Left lung (tissue), 10 donors: ENCODE results near the gene GLUD2. TPM values are rescaled to one million over a fixed set of nuclear protein-coding genes. Genes with fewer than 3 reads are reported as not detected.
"Not testable (repeated sequence)": the region's sequence is repeated elsewhere in the genome, so short reads cannot be mapped to it uniquely, and the experiment has no call there.

Experiments
- ATAC-seq: fragments of 200-7000 bp; cut with Tn5 transposase; one replicate; pipeline ENCODE4 v1.9.1; 2020; ENCODE audit warnings: moderate library complexity
- DNase-seq, 4 donors: peaks; one replicate each; pipeline ENCODE4 v3.0.0-alpha.2; 2013 to 2020
- H3K27ac ChIP-seq, 2 donors: fragments of 200-600 bp; sonication (generic) in 1 of 2; one replicate each; pipeline versions ENCODE4 v1.5.0 to v1.8.0; 2020 to 2021
- H3K27me3 ChIP-seq, 2 donors: fragments of 200-600 bp; sonication (generic) in 1 of 2; one replicate each; pipeline versions ENCODE4 v1.5.0 to v1.8.0; 2020 to 2021
- H3K36me3 ChIP-seq, 2 donors: fragments of 200-600 bp; sonication (generic) in 1 of 2; one replicate each; pipeline versions ENCODE4 v1.5.0 to v1.8.0; 2020 to 2021
- H3K4me1 ChIP-seq, 2 donors: fragments of 200-600 bp; one replicate each; pipeline ENCODE4 v1.8.0; 2021
- H3K4me3 ChIP-seq, 2 donors: fragments of 200-600 bp; sonication (generic) in 1 of 2; one replicate each; pipeline versions ENCODE4 v1.5.0 to v1.8.0; 2020 to 2021; ENCODE audit warnings: mild to moderate bottlenecking in 1 of 2
- H3K9me3 ChIP-seq, 2 donors: fragments of 200-600 bp; sonication (generic) in 1 of 2; one replicate each; pipeline versions ENCODE4 v1.5.0 to v1.8.0; 2020 to 2021
- CTCF ChIP-seq, 2 donors: fragments of 200-600 bp; sonication (generic) in 1 of 2; IDR thresholded peaks; one replicate each; pipeline versions ENCODE4 v1.5.0 to v1.8.0; 2021; ENCODE audit warnings: antibody characterized with exemption in 2 of 2
- intact Hi-C, 2 donors: fragments of 100-400 bp; cut with DNase I; formaldehyde crosslinking; loops; one replicate each; pipeline versions ENCODE4 v1.11.2 to v1.14.2; 2022
- polyA plus RNA-seq, 6 donors: library from polyadenylated mRNA; unstranded; fragments of 120-200 nt; gene quantifications; one replicate each; pipeline ENCODE4 v1.2.1, GENCODE V29; 2013; ENCODE audit not compliant: insufficient read length in 6 of 6
- total RNA-seq, 2 donors: library from RNA; stranded (reverse); fragmentation: NEBNext Ultra II Directional; extraction: Animal tissue kit (Norgen Biotek cat#: 25700); gene quantifications; one replicate each; pipeline ENCODE4 v1.2.1, GENCODE V29; 2021
- donor health status: DM: no; HTN: yes; CAD: no.
- donor health status: DM: no; HTN: no; CAD: no.

Gene GLUD2
- total and polyA plus RNA-seq, 8 donors: 2.0 to 4.2 (median 3.2) TPM

DNA sequence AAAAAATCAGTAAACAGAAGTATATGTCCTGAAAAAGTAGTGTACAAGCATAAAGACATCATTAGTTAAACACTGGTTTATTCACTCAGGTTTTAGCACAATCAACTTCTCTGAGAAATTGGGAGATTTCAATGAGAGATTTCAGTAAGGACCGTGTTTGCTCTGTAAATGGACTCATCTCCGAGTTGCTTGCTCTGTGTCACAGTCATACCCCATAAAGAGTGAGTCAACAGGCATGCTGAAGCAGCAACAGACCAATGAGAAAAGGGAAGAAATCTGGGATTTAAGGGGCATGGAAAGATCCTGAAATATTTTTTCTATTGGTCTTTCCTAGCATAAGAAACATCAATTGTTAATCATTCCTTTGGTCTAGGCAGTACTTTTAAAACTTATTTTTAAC is 4.7 kb downstream of the GLUD2 start:
- Histone ChIP-seq H3K4me1 (no peaks in the 10 kb centered on the region), H3K36me3 (no peaks in the 10 kb centered on the region), H3K4me3 (no peak overlapping the region), H3K27ac (no peak overlapping the region), H3K27me3 (peaks cover 0 to 12% of the 10 kb centered on the region in 2 donors), H3K9me3 (no peaks in the 10 kb centered on the region)
- DNase-seq (no peak), ATAC-seq (no peak)
- no peak for TF ChIP-seq CTCF (IDR thresholded peaks at IDR 0.05)
- intact Hi-C loops: no loop called here

GRCh38 chrX:121062289-121062688 is 14.9 kb downstream of the GLUD2 start:
- peaks cover 0 to 3% of the 10 kb centered on the region in 2 donors for H3K9me3 ChIP-seq
- H3K4me3 ChIP-seq: no peak overlapping the region
- H3K4me1 ChIP-seq: no peaks in the 10 kb centered on the region
- H3K36me3 ChIP-seq: no peaks in the 10 kb centered on the region
- no peak for TF ChIP-seq CTCF (IDR thresholded peaks at IDR 0.05)
- no peak overlapping the region for H3K27ac ChIP-seq
- ATAC-seq (no peak), DNase-seq (no peak)
- H3K27me3 ChIP-seq: no peaks in the 10 kb centered on the region
- intact Hi-C loops: no loop called here

DNA sequence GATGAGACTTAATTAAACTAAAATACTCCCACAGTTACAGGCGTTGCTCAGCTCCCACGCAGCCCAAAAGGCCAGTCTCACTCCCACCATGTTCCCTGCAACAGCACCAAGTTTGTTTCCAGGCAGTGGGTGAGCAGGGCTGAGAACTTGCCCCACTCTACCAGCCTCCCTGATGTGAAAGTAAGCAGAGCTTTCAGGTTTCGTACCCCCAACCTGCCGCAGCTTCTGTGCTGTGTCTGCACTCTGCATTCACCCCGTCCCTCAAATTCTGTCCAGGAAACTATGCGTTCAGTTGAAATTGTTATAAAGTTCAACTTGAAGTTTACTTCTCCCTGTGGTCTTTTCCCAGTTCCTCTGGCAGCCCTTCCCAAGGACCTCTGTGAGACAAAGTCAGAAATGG is 17.2 kb downstream of the GLUD2 start:
- no peak for TF ChIP-seq CTCF (IDR thresholded peaks at IDR 0.05)
- no peaks in the 10 kb centered on the region for H3K36me3 ChIP-seq
- peaks cover 0 to 3% of the 10 kb centered on the region in 2 donors for H3K9me3 ChIP-seq
- no peaks in the 10 kb centered on the region for H3K4me1 ChIP-seq
- H3K4me3 ChIP-seq: no peak overlapping the region
- DNase-seq (no peak), ATAC-seq (no peak)
- intact Hi-C loops: no loop called here
- H3K27ac ChIP-seq: no peak overlapping the region
- no peaks in the 10 kb centered on the region for H3K27me3 ChIP-seq

GRCh38 chrX:121084247-121084646 is 36.8 kb downstream of the GLUD2 start:
- H3K27ac ChIP-seq, H3K9me3 ChIP-seq, H3K27me3 ChIP-seq, H3K4me1 ChIP-seq, H3K4me3 ChIP-seq, DNase-seq, H3K36me3 ChIP-seq, ATAC-seq, intact Hi-C loops: not testable (repeated sequence)

DNA sequence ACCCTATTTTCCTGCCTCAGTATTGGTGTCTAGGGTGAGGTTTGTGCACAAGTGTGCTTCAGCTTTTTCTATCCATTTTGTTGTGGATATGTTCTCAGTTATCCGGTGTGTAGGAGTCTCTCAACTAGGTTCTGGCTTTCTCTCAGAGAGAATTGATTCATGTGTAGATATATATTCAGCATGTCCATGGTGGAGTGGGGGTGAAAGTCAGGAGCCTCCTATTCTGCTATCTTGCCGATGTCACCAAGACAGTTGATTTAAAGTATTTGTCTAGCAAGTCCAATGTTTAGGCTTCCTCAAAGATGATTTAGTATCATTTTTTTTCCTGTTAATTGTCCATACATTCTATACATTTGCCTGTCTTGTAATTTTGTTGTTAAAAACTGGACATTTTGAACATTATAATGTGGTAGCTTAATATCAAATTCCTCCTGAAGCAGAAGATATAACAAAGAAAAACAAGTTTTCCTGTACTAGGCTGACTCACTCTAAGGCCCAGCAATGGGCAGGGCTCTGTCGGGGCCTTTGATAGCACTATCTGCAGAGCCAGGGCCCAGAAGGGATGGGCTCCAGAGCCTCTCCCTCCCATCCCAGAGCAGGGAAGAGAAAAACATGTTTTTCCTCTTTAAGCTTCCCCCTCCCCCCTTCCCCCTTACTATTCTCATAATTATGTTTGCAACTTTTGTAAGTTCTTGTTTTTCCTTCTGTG is 37.6 kb downstream of the GLUD2 start:
- ATAC-seq: no peak
- H3K4me3 ChIP-seq: no peak overlapping the region
- intact Hi-C loops: no loop called here
- H3K9me3 ChIP-seq: peaks cover 0 to 2% of the 10 kb centered on the region in 2 donors
- no peak overlapping the region for H3K27ac ChIP-seq
- no peak for TF ChIP-seq CTCF (IDR thresholded peaks at IDR 0.05)
- no peaks in the 10 kb centered on the region for H3K27me3 ChIP-seq
- DNase-seq: no peak
- no peaks in the 10 kb centered on the region for H3K4me1 ChIP-seq
- no peaks in the 10 kb centered on the region for H3K36me3 ChIP-seq

GRCh38 chrX:121085612-121086010 is 38.2 kb downstream of the GLUD2 start:
- Histone ChIP-seq H3K4me3 (no peak overlapping the region), H3K9me3 (peaks cover 0 to 2% of the 10 kb centered on the region in 2 donors), H3K27ac (no peak overlapping the region), H3K27me3 (no peaks in the 10 kb centered on the region), H3K4me1 (no peaks in the 10 kb centered on the region), H3K36me3 (no peaks in the 10 kb centered on the region)
- ATAC-seq (no peak), DNase-seq (no peak)
- no peak for TF ChIP-seq CTCF (IDR thresholded peaks at IDR 0.05)
- intact Hi-C loops: no loop called here
